ENCODE results near the gene GEMIN5.

- no peak for TF ChIP-seq POLR2A (IDR thresholded peaks at IDR 0.05)
- TF ChIP-seq CTCF (IDR thresholded peaks at IDR 0.05), result no peak
Observed at GRCh38 chr5:154917757-154918156, 20.3 kb downstream of the GEMIN5 start.

All from vagina (tissue), 2 donors.